Endodermal cell (in vitro differentiated cells): ENCODE data around the gene RABGAP1L. TPM values are rescaled to one million over a fixed set of nuclear protein-coding genes. Genes with fewer than 3 reads are reported as not detected.

ENCODE experiments used
- DNase-seq: peaks from one replicate; pipeline ENCODE4 v3.0.0-alpha.2; 2017
- H3K27ac ChIP-seq: 2 replicates; pipeline ENCODE4 v1.5.1; 2013; ENCODE audit warnings: mild to moderate bottlenecking, low read depth, low read length, moderate library complexity
- H3K27me3 ChIP-seq: 2 replicates; pipeline ENCODE4 v1.6.1; 2013; ENCODE audit warnings: mild to moderate bottlenecking, low read length, moderate library complexity; ENCODE audit not compliant: insufficient read depth, control insufficient read depth, poor library complexity, severe bottlenecking
- H3K36me3 ChIP-seq: 2 replicates; pipeline ENCODE4 v1.7.0; 2013; ENCODE audit warnings: mild to moderate bottlenecking, low read length, moderate library complexity; ENCODE audit not compliant: control insufficient read depth, insufficient read depth
- H3K4me1 ChIP-seq: one replicate; pipeline ENCODE4 v1.7.0; 2013; ENCODE audit warnings: low read length; ENCODE audit not compliant: control insufficient read depth, insufficient read depth
- H3K4me3 ChIP-seq: 2 replicates; pipeline ENCODE4 v1.5.1; 2013; ENCODE audit warnings: mild to moderate bottlenecking, low read length, moderate library complexity
- H3K9ac ChIP-seq: 2 replicates; pipeline ENCODE4 v1.6.1; 2013; ENCODE audit warnings: mild to moderate bottlenecking, low read length, moderate library complexity; ENCODE audit not compliant: poor library complexity, severe bottlenecking; ENCODE audit errors: extremely low read depth
- H3K9me3 ChIP-seq: 2 replicates; pipeline ENCODE4 v1.6.1; 2013; ENCODE audit warnings: mild to moderate bottlenecking, low read length, moderate library complexity; ENCODE audit not compliant: control insufficient read depth
- H3K27ac Mint-ChIP-seq: 2 replicates; pipeline ENCODE4 v1.8.0; 2020; ENCODE audit warnings: mixed read lengths
- H3K27me3 Mint-ChIP-seq: 2 replicates; pipeline ENCODE4 v1.8.0; 2021; ENCODE audit warnings: mild to moderate bottlenecking, mixed read lengths; ENCODE audit not compliant: insufficient read depth
- H3K36me3 Mint-ChIP-seq: 2 replicates; pipeline ENCODE4 v1.8.0; 2020; ENCODE audit warnings: low read depth, mixed read lengths
- H3K4me1 Mint-ChIP-seq: 2 replicates; pipeline ENCODE4 v1.8.0; 2020; ENCODE audit warnings: mixed read lengths
- H3K4me3 Mint-ChIP-seq: 2 replicates; pipeline ENCODE4 v1.8.0; 2020; ENCODE audit warnings: mild to moderate bottlenecking, moderate library complexity, mixed read lengths
- H3K9me3 Mint-ChIP-seq: 2 replicates; pipeline ENCODE4 v1.8.0; 2020; ENCODE audit warnings: mild to moderate bottlenecking, mixed read lengths
- WGBS, 2 experiments: methylation state at CpG; one replicate each; pipeline versions ENCODE4 v1.1.5 to v1.1.7; 2013; ENCODE audit warnings: missing lambda C conversion rate in 2 of 2, mixed read lengths in 1 of 2; ENCODE audit not compliant: insufficient coverage in 1 of 2, insufficient read length in 1 of 2; 5-methylcytosine and 5-hydroxymethylcytosine counted together
- total RNA-seq, 2 donors: library from RNA; stranded (reverse); fragmentation: NEBNext Ultra II Directional in 1 of 2; extraction: Animal tissue kit (Norgen Biotek cat#: 25700) in 1 of 2; gene quantifications; 2 replicates in 1 of 2; 3 replicates in 1 of 2; pipeline ENCODE4 v1.2.1, GENCODE V29; 2021
- TF ChIP-seq, protein P1 (sequence below): fragments of 200-600 bp; sonication (generic); conservative IDR thresholded peaks from 2 replicates; pipeline ENCODE4 v1.5.0; 2021; ENCODE audit warnings: antibody characterized with exemption, mild to moderate bottlenecking

RABGAP1L gene
- total RNA-seq, 2 donors from 2014 or later, result 32.5 to 36.9 TPM

- Mint-ChIP-seq H3K4me1 (peaks cover 10% of the 10 kb centered on the region), H3K27ac (no peak overlapping the region), H3K27me3 (no peaks in the 10 kb centered on the region), H3K4me3 (no peak overlapping the region), H3K9me3 (no peaks in the 10 kb centered on the region), H3K36me3 (no peaks in the 10 kb centered on the region)
- H3K4me3 ChIP-seq, result no peak overlapping the region
- H3K27me3 ChIP-seq, result no peaks in the 10 kb centered on the region
- 86% methylated on average over 1 of the region's 2 CpGs; no CpG with 5 or more reads in 1 of the 2 experiments for WGBS, 2 experiments
- TF ChIP-seq, protein P1, sequence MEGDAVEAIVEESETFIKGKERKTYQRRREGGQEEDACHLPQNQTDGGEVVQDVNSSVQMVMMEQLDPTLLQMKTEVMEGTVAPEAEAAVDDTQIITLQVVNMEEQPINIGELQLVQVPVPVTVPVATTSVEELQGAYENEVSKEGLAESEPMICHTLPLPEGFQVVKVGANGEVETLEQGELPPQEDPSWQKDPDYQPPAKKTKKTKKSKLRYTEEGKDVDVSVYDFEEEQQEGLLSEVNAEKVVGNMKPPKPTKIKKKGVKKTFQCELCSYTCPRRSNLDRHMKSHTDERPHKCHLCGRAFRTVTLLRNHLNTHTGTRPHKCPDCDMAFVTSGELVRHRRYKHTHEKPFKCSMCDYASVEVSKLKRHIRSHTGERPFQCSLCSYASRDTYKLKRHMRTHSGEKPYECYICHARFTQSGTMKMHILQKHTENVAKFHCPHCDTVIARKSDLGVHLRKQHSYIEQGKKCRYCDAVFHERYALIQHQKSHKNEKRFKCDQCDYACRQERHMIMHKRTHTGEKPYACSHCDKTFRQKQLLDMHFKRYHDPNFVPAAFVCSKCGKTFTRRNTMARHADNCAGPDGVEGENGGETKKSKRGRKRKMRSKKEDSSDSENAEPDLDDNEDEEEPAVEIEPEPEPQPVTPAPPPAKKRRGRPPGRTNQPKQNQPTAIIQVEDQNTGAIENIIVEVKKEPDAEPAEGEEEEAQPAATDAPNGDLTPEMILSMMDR, result no peak
- DNase-seq, result no peak
- H3K9ac ChIP-seq, result no peak overlapping the region
- no peak overlapping the region for H3K27ac ChIP-seq
- no peaks in the 10 kb centered on the region for H3K9me3 ChIP-seq
- H3K4me1 ChIP-seq, result no peaks in the 10 kb centered on the region
- H3K36me3 ChIP-seq, result no peaks in the 10 kb centered on the region
These were observed 45.2 kb upstream of the RABGAP1L start for GRCh38 chr1:174114106-174114505.

DNA sequence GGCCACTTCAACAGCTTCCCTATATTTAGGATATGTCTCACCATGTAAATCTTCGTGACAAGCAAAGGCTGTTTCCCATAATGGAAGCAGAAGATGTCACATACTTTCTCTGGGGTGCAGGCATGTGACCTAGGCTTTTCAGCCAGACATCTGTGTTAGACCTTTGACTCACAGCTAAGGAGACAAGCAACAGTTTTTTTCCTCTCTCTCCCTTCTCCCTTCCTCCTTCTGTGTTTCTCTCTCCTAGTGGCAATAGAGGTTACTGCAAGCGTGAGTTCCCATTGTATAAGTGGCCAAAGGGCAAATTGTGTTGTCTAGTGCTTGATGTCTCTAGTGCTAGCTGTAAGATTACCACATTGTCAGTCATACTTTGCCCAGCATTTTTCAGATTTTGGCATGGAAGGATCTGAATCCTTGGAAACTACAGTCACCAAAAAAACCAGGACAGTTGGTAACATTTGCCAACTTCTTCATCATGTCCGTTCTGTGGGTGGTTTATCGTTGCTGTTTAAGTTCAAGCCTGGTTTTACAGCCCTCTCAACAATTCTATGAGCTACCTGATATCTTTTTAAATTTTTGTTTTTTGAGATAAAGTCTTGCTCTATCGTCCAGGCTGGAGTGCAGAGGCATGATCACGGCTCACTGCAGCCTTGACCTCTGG is 44.4 kb upstream of the RABGAP1L start:
- H3K27me3 ChIP-seq, result no peaks in the 10 kb centered on the region
- H3K4me3 Mint-ChIP-seq, result no peak overlapping the region
- H3K9me3 ChIP-seq, result no peaks in the 10 kb centered on the region
- H3K9me3 Mint-ChIP-seq, result no peaks in the 10 kb centered on the region
- no peak overlapping the region for H3K27ac ChIP-seq
- H3K4me3 ChIP-seq, result no peak overlapping the region
- H3K27ac Mint-ChIP-seq, result no peak overlapping the region
- H3K36me3 ChIP-seq, result no peaks in the 10 kb centered on the region
- WGBS, 2 experiments, result 69 to 84% methylated on average over 5 to 6 of the region's 6 CpGs
- H3K4me1 Mint-ChIP-seq, result peaks cover 6% of the 10 kb centered on the region
- H3K4me1 ChIP-seq, result no peaks in the 10 kb centered on the region
- TF ChIP-seq, protein P1, result peak; percentile 82
- no peaks in the 10 kb centered on the region for H3K27me3 Mint-ChIP-seq
- DNase-seq, result peak; percentile 75
- no peak overlapping the region for H3K9ac ChIP-seq
- no peaks in the 10 kb centered on the region for H3K36me3 Mint-ChIP-seq

- H3K27me3 ChIP-seq, result no peaks in the 10 kb centered on the region
- Mint-ChIP-seq H3K27me3 (no peaks in the 10 kb centered on the region), H3K4me3 (no peak overlapping the region), H3K27ac (no peak overlapping the region), H3K4me1 (peaks cover 6% of the 10 kb centered on the region), H3K9me3 (no peaks in the 10 kb centered on the region), H3K36me3 (no peaks in the 10 kb centered on the region)
- H3K9ac ChIP-seq, result no peak overlapping the region
- H3K4me1 ChIP-seq, result no peaks in the 10 kb centered on the region
- H3K9me3 ChIP-seq, result no peaks in the 10 kb centered on the region
- TF ChIP-seq, protein P1, result no peak
- no peak overlapping the region for H3K4me3 ChIP-seq
- H3K27ac ChIP-seq, result no peak overlapping the region
- H3K36me3 ChIP-seq, result no peaks in the 10 kb centered on the region
- WGBS, 2 experiments, result 100% methylated on average over 1 of the region's 1 CpG; no CpG with 5 or more reads in 1 of the 2 experiments
- no peak for DNase-seq
These were observed 43.3 kb upstream of the RABGAP1L start for GRCh38 chr1:174116042-174116441.
